Measurements from ENCODE around the gene AVPR2.

Gene AVPR2

GRCh38 chrX:153956044-153956907 is 51.8 kb downstream of the AVPR2 start:
- H3K4me3 ChIP-seq (ENCODE audit: low read depth, low read length), result no peak overlapping the region
- no peak for DNase-seq (ENCODE audit: low read depth)
- TF ChIP-seq CTCF (IDR thresholded peaks at IDR 0.05; ENCODE audit: low read depth, low read length), result no peak
- TF ChIP-seq MAX (IDR thresholded peaks at IDR 0.05; ENCODE audit: low read depth, low read length), result no peak
- no peak for TF ChIP-seq MYC (IDR thresholded peaks at IDR 0.05; ENCODE audit: low read depth, low read length)
- TF ChIP-seq POLR2A (IDR thresholded peaks at IDR 0.05; ENCODE audit: extremely low read depth, insufficient read length), result no peak
